Kidney (tissue), 14 donors: ENCODE results near the gene LRRC43. TPM values are rescaled to one million over a fixed set of nuclear protein-coding genes. Genes with fewer than 3 reads are reported as not detected.

Experiments
- DNase-seq, 5 donors: peaks; one replicate each; pipeline ENCODE4 v3.0.0-alpha.2; 2013 to 2020
- FAIRE-seq: peaks from 2 replicates; lab custom pipeline; 2012; peaks lifted over from hg19 to GRCh38; lab: Jason Lieb, UNC
- H3K27ac ChIP-seq, 2 donors: one replicate each; pipeline ENCODE4 v1.7.0; 2013; ENCODE audit warnings: low read depth in 2 of 2, low read length in 2 of 2, inconsistent platforms in 1 of 2
- H3K27me3 ChIP-seq: one replicate; pipeline ENCODE4 v1.7.1; 2013; ENCODE audit warnings: low read length, inconsistent platforms; ENCODE audit not compliant: control insufficient read depth, insufficient read depth
- H3K36me3 ChIP-seq, 3 donors: one replicate each; pipeline versions ENCODE4 v1.7.0 to v1.7.1; 2013; ENCODE audit warnings: low read length in 3 of 3, control low read depth in 1 of 3, inconsistent platforms in 1 of 3; ENCODE audit not compliant: insufficient read depth in 3 of 3, control insufficient read depth in 2 of 3
- H3K4me1 ChIP-seq, 3 donors: one replicate each; pipeline versions ENCODE4 v1.7.0 to v1.7.1; 2013; ENCODE audit warnings: low read length in 3 of 3, inconsistent platforms in 1 of 3, low read depth in 1 of 3; ENCODE audit not compliant: control insufficient read depth in 2 of 3, insufficient read depth in 2 of 3
- H3K4me3 ChIP-seq, 3 donors: one replicate each; pipeline versions ENCODE4 v1.7.0 to v1.8.1; 2013; ENCODE audit warnings: low read length in 3 of 3, control low read depth in 1 of 3, inconsistent platforms in 1 of 3
- H3K9ac ChIP-seq, 3 donors: one replicate each; pipeline versions ENCODE4 v1.7.0 to v1.7.1; 2013; ENCODE audit warnings: low read length in 3 of 3, control low read depth in 1 of 3, inconsistent platforms in 1 of 3
- H3K9me3 ChIP-seq, 3 donors: one replicate each; pipeline versions ENCODE4 v1.7.0 to v1.7.1; 2013; ENCODE audit warnings: low read length in 3 of 3, control low read depth in 1 of 3, inconsistent platforms in 1 of 3; ENCODE audit not compliant: control insufficient read depth in 2 of 3, insufficient read depth in 1 of 3
- intact Hi-C: fragments of 100-400 bp; cut with DNase I; formaldehyde crosslinking; loops from one replicate; pipeline ENCODE4 v1.11.1; 2022
- polyA plus RNA-seq: library from polyadenylated mRNA; stranded (reverse); fragments of 350-450 nt; fragmentation: Illumina TruSeq; extraction: RNeasy Lipid Tissue Mini Kit (QIAGEN cat#74804); gene quantifications from one replicate; pipeline ENCODE4 v1.2.3, GENCODE V29; 2014; ENCODE audit warnings: low read depth, low replicate concordance; ENCODE audit not compliant: insufficient read depth
- total RNA-seq: library from RNA; stranded (reverse); fragmentation: NEBNext Ultra II Directional; extraction: Animal tissue kit (Norgen Biotek cat#: 25700); gene quantifications from one replicate; pipeline ENCODE4 v1.2.1, GENCODE V29; 2021
- TF ChIP-seq, protein P1 (sequence below): IDR thresholded peaks from 3 replicates; pipeline ENCODE4 v1.5.1; 2012; ENCODE audit warnings: mild to moderate bottlenecking, moderate library complexity, borderline replicate concordance; ENCODE audit not compliant: insufficient read depth; ENCODE audit errors: extremely low read depth
- donor health status: control.
- donor health status: control.
- donor health status: control.
- donor health status: control.
- donor health status: control.
- donor health status: DM: yes; HTN: yes; CAD: no.
- donor health status: Normal renal cell carcinoma (clear cell type).

The LRRC43 gene
- total and polyA plus RNA-seq, 2 donors from 2014 or later, result 4.8 to 7.9 TPM

DNA sequence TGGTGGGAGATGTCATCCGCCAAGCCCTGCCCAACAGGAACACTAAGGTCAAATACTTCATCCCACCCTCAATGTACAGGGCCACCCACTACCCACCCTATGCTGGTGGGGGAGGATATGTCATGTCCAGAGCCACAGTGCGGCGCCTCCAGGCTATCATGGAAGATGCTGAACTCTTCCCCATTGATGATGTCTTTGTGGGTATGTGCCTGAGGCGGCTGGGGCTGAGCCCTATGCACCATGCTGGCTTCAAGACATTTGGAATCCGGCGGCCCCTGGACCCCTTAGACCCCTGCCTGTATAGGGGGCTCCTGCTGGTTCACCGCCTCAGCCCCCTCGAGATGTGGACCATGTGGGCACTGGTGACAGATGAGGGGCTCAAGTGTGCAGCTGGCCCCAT, 24.1 kb downstream of the LRRC43 start:
- FAIRE-seq (no peak), DNase-seq (no peak)
- Histone ChIP-seq H3K27ac (no peak overlapping the region), H3K27me3 (peaks cover 4% of the 10 kb centered on the region), H3K4me3 (no peak overlapping the region), H3K9ac (no peak overlapping the region), H3K4me1 (peaks cover 0 to 5% (median 0%) of the 10 kb centered on the region in 3 donors), H3K9me3 (no peaks in the 10 kb centered on the region), H3K36me3 (peaks cover 0 to 23% (median 14%) of the 10 kb centered on the region in 3 donors)
- TF ChIP-seq, protein P1, sequence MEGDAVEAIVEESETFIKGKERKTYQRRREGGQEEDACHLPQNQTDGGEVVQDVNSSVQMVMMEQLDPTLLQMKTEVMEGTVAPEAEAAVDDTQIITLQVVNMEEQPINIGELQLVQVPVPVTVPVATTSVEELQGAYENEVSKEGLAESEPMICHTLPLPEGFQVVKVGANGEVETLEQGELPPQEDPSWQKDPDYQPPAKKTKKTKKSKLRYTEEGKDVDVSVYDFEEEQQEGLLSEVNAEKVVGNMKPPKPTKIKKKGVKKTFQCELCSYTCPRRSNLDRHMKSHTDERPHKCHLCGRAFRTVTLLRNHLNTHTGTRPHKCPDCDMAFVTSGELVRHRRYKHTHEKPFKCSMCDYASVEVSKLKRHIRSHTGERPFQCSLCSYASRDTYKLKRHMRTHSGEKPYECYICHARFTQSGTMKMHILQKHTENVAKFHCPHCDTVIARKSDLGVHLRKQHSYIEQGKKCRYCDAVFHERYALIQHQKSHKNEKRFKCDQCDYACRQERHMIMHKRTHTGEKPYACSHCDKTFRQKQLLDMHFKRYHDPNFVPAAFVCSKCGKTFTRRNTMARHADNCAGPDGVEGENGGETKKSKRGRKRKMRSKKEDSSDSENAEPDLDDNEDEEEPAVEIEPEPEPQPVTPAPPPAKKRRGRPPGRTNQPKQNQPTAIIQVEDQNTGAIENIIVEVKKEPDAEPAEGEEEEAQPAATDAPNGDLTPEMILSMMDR, result no peak
- intact Hi-C loops, result no loop called here

DNA sequence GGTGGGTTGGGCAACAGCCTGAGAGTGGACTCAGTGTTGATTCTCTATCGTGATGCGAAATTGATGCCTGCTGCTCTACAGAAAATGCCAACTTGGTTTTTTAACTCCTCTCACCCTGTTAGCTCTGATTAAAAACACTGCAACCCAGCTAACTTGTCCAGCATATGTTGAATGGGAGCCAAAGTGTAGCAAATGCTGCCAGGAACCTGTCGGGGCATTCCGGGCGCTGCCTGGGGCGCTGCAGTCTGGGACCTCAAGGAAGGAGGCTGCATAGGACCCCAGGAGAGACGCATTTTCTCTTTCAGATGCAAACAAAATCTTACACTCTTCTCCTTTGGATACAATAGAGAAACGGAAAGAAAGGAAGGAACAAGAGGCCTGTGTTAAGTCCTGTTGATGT, 24.5 kb downstream of the LRRC43 start:
- Histone ChIP-seq H3K4me1 (peaks cover 0 to 5% (median 0%) of the 10 kb centered on the region in 3 donors), H3K9me3 (no peaks in the 10 kb centered on the region), H3K9ac (no peak overlapping the region), H3K27me3 (peaks cover 4% of the 10 kb centered on the region), H3K4me3 (no peak overlapping the region), H3K36me3 (peaks cover 0 to 27% (median 14%) of the 10 kb centered on the region in 3 donors), H3K27ac (no peak overlapping the region)
- no peak for DNase-seq
- intact Hi-C loops, result no loop called here
- no peak for FAIRE-seq
- TF ChIP-seq, protein P1, result no peak

DNA sequence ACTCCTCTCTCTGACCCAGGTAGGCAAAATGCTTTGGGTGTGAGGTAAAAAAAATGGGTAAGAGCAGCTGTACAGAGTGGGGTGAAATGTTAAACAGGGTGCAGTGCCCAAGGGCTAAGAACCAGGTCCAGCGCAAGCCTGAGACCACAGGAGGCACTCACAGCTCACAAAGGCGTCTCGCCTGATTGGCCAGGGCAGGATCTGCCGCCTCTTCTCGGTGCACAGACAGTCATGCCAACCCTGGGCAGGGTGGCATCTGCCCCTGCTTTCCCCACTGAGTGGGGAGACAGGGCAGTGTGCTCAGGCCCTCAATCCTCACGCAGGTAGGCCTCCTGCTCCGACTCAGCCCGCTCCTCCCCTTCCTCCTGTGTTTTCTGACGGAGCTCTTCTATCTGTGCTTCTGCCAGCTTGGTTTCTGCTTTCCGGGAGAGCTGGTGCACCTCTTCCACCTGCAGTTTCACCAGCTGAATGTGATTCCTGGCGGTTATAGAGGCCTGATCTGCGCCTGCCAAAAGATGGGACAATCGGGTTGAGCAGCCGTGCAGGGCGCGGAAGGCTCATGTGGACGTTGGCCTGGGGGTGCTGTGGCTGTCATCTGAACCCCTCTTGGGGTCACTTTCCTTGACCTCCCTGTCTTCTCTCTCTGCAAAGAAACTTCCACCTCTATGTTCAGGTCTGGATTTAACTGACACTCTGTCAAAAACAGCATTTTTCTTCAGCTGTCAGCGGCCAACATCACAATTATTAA, 25.3 kb downstream of the LRRC43 start:
- Histone ChIP-seq H3K9me3 (no peaks in the 10 kb centered on the region), H3K9ac (no peak overlapping the region), H3K27me3 (peaks cover 4% of the 10 kb centered on the region), H3K36me3 (peaks cover 2 to 31% (median 15%) of the 10 kb centered on the region in 3 donors), H3K27ac (no peak overlapping the region), H3K4me1 (no peaks in the 10 kb centered on the region), H3K4me3 (no peak overlapping the region)
- FAIRE-seq, result no peak
- intact Hi-C loops, result no loop called here
- DNase-seq, result no peak
- TF ChIP-seq, protein P1, result no peak
